Thyroid gland (tissue), 4 donors: ENCODE measurements around the gene SYNM. TPM values are rescaled to one million over a fixed set of nuclear protein-coding genes. Genes with fewer than 3 reads are reported as not detected.
A peak's percentile ranks its signal among the peaks of the same experiment; 100 is the strongest.

Experiments used
- DNase-seq, 2 donors: peaks; one replicate each; pipeline ENCODE4 v3.0.0-alpha.2; 2019
- H3K27ac ChIP-seq, 3 donors: fragments of 200-600 bp; sonication (generic); 1 replicate in 2 of 3; 2 replicates in 1 of 3; pipeline ENCODE4 v1.5.1; 2016 to 2019; ENCODE audit warnings: mild to moderate bottlenecking in 1 of 3, moderate library complexity in 1 of 3
- H3K27me3 ChIP-seq: fragments of 200-600 bp; sonication (generic); one replicate; pipeline ENCODE4 v1.5.1; 2019
- H3K36me3 ChIP-seq, 2 donors: fragments of 200-600 bp; sonication (generic); one replicate each; pipeline ENCODE4 v1.5.1; 2016 to 2019
- H3K4me1 ChIP-seq, 2 donors: fragments of 200-600 bp; sonication (generic); one replicate each; pipeline ENCODE4 v1.5.1; 2017 to 2019
- H3K4me3 ChIP-seq, 3 donors: fragments of 200-600 bp; sonication (generic); replicated peaks in 1 of 3; 1 replicate in 2 of 3; 2 replicates in 1 of 3; pipeline ENCODE4 v1.5.1; 2016; ENCODE audit warnings: mild to moderate bottlenecking in 1 of 3
- H3K9me3 ChIP-seq: fragments of 200-600 bp; sonication (generic); one replicate; pipeline ENCODE4 v1.5.1; 2017
- CTCF ChIP-seq, 6 experiments: fragments of 200-600 bp in 3 of 6; fragments of 450-650 bp in 3 of 6; sonication (generic) in 3 of 6; IDR thresholded peaks; one replicate each; pipeline ENCODE4 v1.5.1; 2016 to 2019; ENCODE audit warnings: antibody characterized with exemption in 6 of 6, mild to moderate bottlenecking in 2 of 6, inconsistent platforms in 1 of 6, moderate library complexity in 1 of 6
- POLR2A ChIP-seq, 2 donors: fragments of 450-650 bp; IDR thresholded peaks; one replicate each; pipeline ENCODE4 v1.6.1; 2017; ENCODE audit warnings: antibody characterized with exemption in 2 of 2, mild to moderate bottlenecking in 2 of 2, moderate library complexity in 1 of 2
- WGBS, 2 donors: methylation state at CpG; one replicate each; pipeline ENCODE4 v1.1.5; 2017; 5-methylcytosine and 5-hydroxymethylcytosine counted together
- intact Hi-C: fragments of 100-400 bp; cut with DNase I; formaldehyde crosslinking; loops from one replicate; pipeline ENCODE4 v1.15.1; 2023
- total RNA-seq, 4 donors: library from RNA; depleted of rRNA; stranded (reverse); fragments of >200 nt; gene quantifications; one replicate each; pipeline ENCODE4 v1.2.3, GENCODE V29; 2016

SYNM gene
- total RNA-seq, 4 donors from 2014 or later = 14.8 to 24.8 (median 21.5) TPM

GRCh38 chr15:99100245-99101173 lies 4.4 kb upstream of the SYNM start:
- Histone ChIP-seq H3K27me3 (no peaks in the 10 kb centered on the region), H3K27ac (no peak overlapping the region), H3K36me3 (no peaks in the 10 kb centered on the region), H3K9me3 (no peaks in the 10 kb centered on the region), H3K4me3 (no peak overlapping the region), H3K4me1 (peaks cover 3 to 6% of the 10 kb centered on the region in 2 donors)
- DNase-seq = peak; percentile 80 to 86
- intact Hi-C loops = no loop called here
- peak; percentile 41 to 90 (median 72) for TF ChIP-seq CTCF (IDR thresholded peaks at IDR 0.05)
- TF ChIP-seq POLR2A (IDR thresholded peaks at IDR 0.05) = no peak
- WGBS, 2 donors = 4 to 6% methylated on average over 17 to 25 of the region's 50 CpGs

- H3K9me3 ChIP-seq = no peaks in the 10 kb centered on the region
- H3K27me3 ChIP-seq = no peaks in the 10 kb centered on the region
- peaks cover 8 to 14% of the 10 kb centered on the region in 2 donors for H3K4me1 ChIP-seq
- no peak for DNase-seq
- intact Hi-C loops = no loop called here
- no peak overlapping the region for H3K4me3 ChIP-seq
- no peaks in the 10 kb centered on the region for H3K36me3 ChIP-seq
- no peak overlapping the region for H3K27ac ChIP-seq
- no peak for TF ChIP-seq CTCF (IDR thresholded peaks at IDR 0.05)
- TF ChIP-seq POLR2A (IDR thresholded peaks at IDR 0.05) = no peak
- WGBS, 2 donors = 66 to 90% methylated on average over 7 of the region's 7 CpGs
Measured at GRCh38 chr15:99101501-99101900, 3.4 kb upstream of the SYNM start.

- intact Hi-C loops = no loop called here
- Histone ChIP-seq H3K4me1 (peaks cover 8 to 14% of the 10 kb centered on the region in 2 donors), H3K9me3 (no peaks in the 10 kb centered on the region), H3K36me3 (no peaks in the 10 kb centered on the region), H3K4me3 (no peak overlapping the region), H3K27ac (no peak overlapping the region), H3K27me3 (no peaks in the 10 kb centered on the region)
- 69% methylated on average over 10 to 13 of the region's 13 CpGs for WGBS, 2 donors
- DNase-seq = no peak
- TF ChIP-seq CTCF (IDR thresholded peaks at IDR 0.05) (no peak), POLR2A (IDR thresholded peaks at IDR 0.05) (no peak)
Measured at GRCh38 chr15:99102332-99103235, 2.3 kb upstream of the SYNM start.

GRCh38 chr15:99103279-99103678 lies 1.6 kb upstream of the SYNM start:
- Histone ChIP-seq H3K9me3 (no peaks in the 10 kb centered on the region), H3K36me3 (no peaks in the 10 kb centered on the region), H3K27me3 (no peaks in the 10 kb centered on the region), H3K27ac (no peak overlapping the region), H3K4me3 (no peak overlapping the region), H3K4me1 (peaks cover 8 to 14% of the 10 kb centered on the region in 2 donors)
- intact Hi-C loops = no loop called here
- 96 to 100% methylated on average over 2 of the region's 2 CpGs for WGBS, 2 donors
- TF ChIP-seq CTCF (IDR thresholded peaks at IDR 0.05) (no peak), POLR2A (IDR thresholded peaks at IDR 0.05) (no peak)
- no peak for DNase-seq
